ENCODE measurements around the gene EPN1. TPM values are rescaled to one million over a fixed set of nuclear protein-coding genes. Genes with fewer than 3 reads are reported as not detected.

Gene EPN1
- total RNA-seq, 1 donor from 2014 or later, result 151 TPM

GRCh38 chr19:55689411-55690108 lies 14.5 kb downstream of the EPN1 start:
- no peak overlapping the region for H3K4me3 ChIP-seq (ENCODE audit: low read depth, low read length)
- DNase-seq (ENCODE audit: low read depth), result no peak
- TF ChIP-seq CTCF (conservative IDR thresholded peaks at IDR 0.05; ENCODE audit: low read depth, low read length), result no peak

GRCh38 chr19:55690109-55690768 lies 15.2 kb downstream of the EPN1 start:
- H3K4me3 ChIP-seq (ENCODE audit: low read depth, low read length), result no peak overlapping the region
- no peak for DNase-seq (ENCODE audit: low read depth)
- no peak for TF ChIP-seq CTCF (conservative IDR thresholded peaks at IDR 0.05; ENCODE audit: low read depth, low read length)

- DNase-seq (ENCODE audit: low read depth), result no peak
- TF ChIP-seq CTCF (conservative IDR thresholded peaks at IDR 0.05; ENCODE audit: low read depth, low read length), result no peak
- H3K4me3 ChIP-seq (ENCODE audit: low read depth, low read length), result no peak overlapping the region
Measured at GRCh38 chr19:55690769-55691545, 15.9 kb downstream of the EPN1 start.

GRCh38 chr19:55691561-55692481 lies 16.8 kb downstream of the EPN1 start:
- DNase-seq (ENCODE audit: low read depth), result no peak
- no peak for TF ChIP-seq CTCF (conservative IDR thresholded peaks at IDR 0.05; ENCODE audit: low read depth, low read length)
- H3K4me3 ChIP-seq (ENCODE audit: low read depth, low read length), result no peak overlapping the region

GRCh38 chr19:55692681-55693081 lies 17.7 kb downstream of the EPN1 start:
- no peak overlapping the region for H3K4me3 ChIP-seq (ENCODE audit: low read depth, low read length)
- no peak for DNase-seq (ENCODE audit: low read depth)
- no peak for TF ChIP-seq CTCF (conservative IDR thresholded peaks at IDR 0.05; ENCODE audit: low read depth, low read length)

- TF ChIP-seq CTCF (conservative IDR thresholded peaks at IDR 0.05; ENCODE audit: low read depth, low read length), result no peak
- no peak for DNase-seq (ENCODE audit: low read depth)
- H3K4me3 ChIP-seq (ENCODE audit: low read depth, low read length), result no peak overlapping the region
Measured at GRCh38 chr19:55693336-55693974, 18.4 kb downstream of the EPN1 start.

Measured in epithelial cell of proximal tubule (primary cell).